Fibroblast of villous mesenchyme (primary cell): Measurements from ENCODE around the gene GNA12. TPM values are rescaled to one million over a fixed set of nuclear protein-coding genes. Genes with fewer than 3 reads are reported as not detected.

Source experiments
- DNase-seq: peaks from one replicate; pipeline ENCODE4 v3.0.0-alpha.2; 2010; ENCODE audit warnings: low read depth
- H3K4me3 ChIP-seq: 2 replicates; pipeline ENCODE4 v1.5.1; 2011; ENCODE audit warnings: low read depth, mild to moderate bottlenecking, low read length
- total RNA-seq: library from RNA; depleted of rRNA; stranded (reverse); fragments of >200 nt; gene quantifications from 2 replicates; pipeline ENCODE4 v1.2.3, GENCODE V29; 2012
- TF ChIP-seq, protein P1 (sequence below): IDR thresholded peaks from 2 replicates; pipeline ENCODE4 v1.5.1; 2012; ENCODE audit warnings: low read depth, mild to moderate bottlenecking, low read length; ENCODE audit not compliant: insufficient read depth

GNA12 gene
- total RNA-seq, 1 donor = 46.2 TPM

DNA sequence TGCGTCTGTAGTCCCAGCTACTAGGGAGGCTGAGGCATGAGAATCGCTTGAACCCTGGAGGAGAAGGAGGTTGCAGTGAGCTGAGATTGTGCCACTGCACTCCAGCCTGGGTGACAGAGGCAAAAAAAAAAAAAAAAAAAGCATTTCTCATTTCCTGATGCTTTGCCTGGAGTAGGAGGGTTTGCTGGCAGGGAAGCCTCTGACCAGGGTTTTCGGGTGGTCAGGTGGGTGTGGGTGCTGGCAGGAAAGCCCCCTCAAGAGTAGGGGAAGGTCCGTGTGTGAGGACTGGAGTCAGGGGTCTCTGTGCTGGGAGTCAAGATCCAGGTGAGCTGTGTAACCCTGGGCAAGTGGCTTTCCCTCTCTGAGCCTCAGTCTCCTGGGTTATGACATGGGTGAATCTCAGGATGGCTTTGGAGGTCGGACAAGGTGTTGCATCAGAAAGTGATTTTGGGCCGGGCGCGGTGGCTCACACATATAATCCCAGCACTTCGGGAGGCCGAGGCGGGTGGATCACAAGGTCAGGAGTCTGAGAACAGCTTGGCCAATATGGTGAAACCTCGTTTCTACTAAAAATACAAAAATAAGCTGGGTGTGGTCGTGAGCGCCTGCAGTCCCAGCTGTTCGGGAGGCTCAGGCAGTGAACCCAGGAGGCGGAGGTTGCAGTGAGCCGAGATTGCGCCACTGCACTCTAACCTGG, 152.9 kb downstream of the GNA12 start:
- peak; percentile 82 for DNase-seq
- TF ChIP-seq, protein P1, sequence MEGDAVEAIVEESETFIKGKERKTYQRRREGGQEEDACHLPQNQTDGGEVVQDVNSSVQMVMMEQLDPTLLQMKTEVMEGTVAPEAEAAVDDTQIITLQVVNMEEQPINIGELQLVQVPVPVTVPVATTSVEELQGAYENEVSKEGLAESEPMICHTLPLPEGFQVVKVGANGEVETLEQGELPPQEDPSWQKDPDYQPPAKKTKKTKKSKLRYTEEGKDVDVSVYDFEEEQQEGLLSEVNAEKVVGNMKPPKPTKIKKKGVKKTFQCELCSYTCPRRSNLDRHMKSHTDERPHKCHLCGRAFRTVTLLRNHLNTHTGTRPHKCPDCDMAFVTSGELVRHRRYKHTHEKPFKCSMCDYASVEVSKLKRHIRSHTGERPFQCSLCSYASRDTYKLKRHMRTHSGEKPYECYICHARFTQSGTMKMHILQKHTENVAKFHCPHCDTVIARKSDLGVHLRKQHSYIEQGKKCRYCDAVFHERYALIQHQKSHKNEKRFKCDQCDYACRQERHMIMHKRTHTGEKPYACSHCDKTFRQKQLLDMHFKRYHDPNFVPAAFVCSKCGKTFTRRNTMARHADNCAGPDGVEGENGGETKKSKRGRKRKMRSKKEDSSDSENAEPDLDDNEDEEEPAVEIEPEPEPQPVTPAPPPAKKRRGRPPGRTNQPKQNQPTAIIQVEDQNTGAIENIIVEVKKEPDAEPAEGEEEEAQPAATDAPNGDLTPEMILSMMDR = no peak
- no peak overlapping the region for H3K4me3 ChIP-seq

DNA sequence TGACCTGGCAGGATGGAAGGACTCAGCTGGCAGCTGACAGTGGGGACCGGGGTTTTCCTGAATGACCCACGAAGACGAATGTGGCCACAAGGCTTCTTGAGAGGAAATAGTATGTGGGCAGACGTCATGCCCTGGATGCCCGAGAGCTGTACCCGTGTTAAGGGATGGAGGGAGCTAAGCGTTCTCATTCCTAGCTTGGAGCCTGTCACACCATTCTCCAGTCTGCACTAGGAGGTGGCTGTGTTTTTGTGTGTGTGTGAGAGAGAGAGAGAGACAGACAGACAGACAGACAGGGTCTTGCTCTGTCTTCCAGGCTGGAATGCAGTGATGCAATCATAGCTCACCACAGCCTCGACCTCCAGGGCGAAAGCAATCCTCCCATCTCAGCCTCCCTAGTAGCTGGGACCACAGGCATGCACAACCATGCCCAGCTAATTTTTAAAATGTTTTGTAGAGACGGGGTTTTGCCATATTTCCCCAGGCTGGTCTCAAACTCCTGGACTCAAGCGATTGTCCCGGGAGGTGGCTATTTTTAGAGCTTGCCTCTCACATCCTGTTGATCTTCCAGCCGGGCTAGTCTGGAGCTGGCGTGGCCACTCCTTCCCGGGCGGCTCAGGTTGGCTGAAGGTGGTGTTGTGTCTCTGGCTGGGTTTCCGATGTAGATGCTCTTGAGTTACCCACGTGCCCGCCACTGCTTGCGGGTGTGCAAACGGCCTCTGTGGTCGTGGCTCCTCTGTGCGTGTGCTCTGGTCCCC, 154.0 kb downstream of the GNA12 start:
- no peak overlapping the region for H3K4me3 ChIP-seq
- TF ChIP-seq, protein P1 = no peak
- DNase-seq = peak; percentile 48

DNA sequence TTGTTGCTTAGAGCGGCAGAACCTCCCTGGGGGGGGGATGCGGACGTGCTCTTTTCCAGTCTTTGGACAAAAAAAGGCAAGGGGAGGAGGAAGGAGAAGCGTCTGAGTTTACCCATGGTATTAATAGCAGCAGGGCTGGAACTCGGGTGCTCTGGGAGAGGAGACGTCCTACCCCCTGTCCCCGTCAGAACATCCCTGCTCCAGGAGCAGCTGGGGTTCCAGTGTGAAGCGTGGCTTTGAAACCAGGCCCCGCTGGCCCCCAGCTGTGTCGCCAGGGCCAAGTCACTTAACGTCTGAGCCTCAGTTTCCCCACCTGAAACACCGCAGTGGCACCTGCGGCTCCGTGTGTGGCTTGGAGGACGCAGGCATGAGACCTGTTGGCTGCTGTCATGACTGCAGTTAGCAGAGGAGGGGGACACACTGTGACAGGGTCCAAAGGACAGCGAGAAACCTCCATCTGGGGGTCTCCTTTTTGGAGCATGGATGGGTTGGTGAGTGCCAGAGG, 154.7 kb downstream of the GNA12 start:
- TF ChIP-seq, protein P1 = no peak
- H3K4me3 ChIP-seq = no peak overlapping the region
- DNase-seq = no peak

DNA sequence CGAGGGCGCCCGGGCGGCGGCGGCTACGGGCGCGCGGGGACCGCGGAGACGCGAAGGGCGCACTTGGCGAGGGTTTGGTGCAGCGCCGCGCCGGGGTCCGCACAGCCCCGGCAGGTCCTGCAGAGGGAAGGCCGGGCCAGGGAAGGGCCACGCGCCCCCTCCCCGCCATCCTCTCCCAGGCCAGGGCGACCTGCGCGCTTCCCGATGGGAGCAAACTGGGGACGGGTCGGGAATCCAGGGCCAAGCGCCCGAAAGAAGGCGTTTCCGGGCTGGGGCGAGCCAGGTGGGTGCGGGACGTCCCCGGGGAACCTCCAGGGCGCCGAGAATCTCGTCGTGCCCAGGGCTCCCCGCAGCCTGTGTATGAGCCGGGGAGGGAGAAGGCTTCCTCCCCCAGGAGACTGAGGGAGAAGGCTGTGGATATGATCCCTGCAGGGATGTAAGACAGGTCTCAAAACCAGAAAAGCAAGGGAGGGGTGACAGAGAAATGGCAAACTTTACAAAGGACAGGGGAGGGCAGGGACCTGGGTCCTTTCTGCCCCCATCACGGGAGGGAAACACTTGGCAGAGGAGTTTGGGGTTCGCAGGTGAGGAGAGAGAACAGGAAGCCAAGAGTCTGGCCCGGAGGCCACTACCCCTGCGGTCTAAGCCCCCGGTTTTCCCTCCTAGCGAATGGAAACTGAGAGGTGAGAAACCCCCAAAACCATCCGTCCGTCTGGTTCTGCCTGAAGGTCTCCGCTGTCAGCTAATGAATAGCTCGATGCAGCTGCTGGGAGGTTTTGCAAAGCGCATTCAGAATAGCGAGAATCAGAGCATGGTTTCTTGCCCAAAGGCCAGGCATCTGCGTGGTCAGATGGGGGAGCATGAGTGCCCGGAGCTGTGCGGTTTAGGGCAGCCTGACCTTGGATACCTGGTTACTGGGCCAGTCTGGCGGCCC, 155.4 kb downstream of the GNA12 start:
- TF ChIP-seq, protein P1 = no peak
- peak overlapping the region; percentile 34 for H3K4me3 ChIP-seq
- DNase-seq = no peak

DNA sequence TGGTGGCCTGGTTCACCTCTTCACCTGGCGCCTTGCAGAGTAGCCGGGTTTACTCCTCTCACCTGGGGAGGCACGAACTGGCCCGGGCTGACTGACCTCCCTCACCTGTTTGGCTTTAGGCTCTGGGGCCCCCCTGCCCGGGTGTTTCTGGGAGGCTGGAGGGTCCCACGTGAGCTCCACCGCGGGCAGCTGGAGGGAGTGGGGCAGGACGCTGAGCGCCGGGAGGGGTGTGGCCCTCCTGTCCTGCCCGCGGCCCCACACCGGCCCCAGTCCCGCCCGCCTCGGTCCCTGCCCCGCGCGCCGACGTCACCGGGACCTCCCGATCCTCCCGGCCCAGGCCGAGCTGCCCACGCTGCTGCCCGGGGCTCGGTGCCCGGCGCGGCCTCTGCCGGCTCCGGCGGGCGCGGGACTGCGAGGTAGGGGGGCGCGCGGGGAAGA, 156.2 kb downstream of the GNA12 start, which contains the start of gene AMZ1:
Gene AMZ1 (plus strand): TSS at position 322 of the 438 bp plus-strand sequence. CDS start 12,250 bp downstream, outside the sequence.
- TF ChIP-seq, protein P1 = no peak
- peak within 1 kb of the TSS; percentile 34 for H3K4me3 ChIP-seq
- DNase-seq = no peak

DNA sequence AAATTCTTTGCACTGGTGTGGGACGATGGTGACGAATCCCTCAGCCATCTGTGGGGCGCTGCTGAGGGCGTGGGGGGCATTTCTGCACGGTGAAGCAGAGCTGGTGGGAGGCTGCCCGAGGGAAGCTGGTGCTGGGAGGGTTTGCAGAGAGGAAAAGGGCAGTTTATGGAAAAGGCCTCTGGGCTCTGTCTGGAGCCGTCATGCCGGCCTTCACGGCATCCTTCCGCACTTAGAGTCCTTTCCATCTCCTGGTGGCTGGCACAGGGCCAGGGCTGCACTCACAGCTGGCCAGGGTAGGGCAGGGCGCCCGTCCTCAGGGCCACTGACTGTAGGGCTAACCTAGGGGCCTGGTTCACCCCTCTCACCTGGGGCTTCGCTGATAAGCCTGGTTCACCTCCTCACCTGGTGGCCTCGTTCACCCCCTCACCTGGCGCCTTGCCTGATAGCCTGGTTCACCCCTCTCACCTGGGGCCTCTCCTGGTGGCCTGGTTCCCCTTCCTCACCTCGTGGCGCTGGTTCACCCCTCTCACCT, 156.7 kb downstream of the GNA12 start:
- TF ChIP-seq, protein P1 = no peak
- peak; percentile 48 for DNase-seq
- peak overlapping the region; percentile 27 for H3K4me3 ChIP-seq
